ENCODE data around the gene CYP46A1.

The CYP46A1 gene

GRCh38 chr14:99774556-99775307 is 90.6 kb downstream of the CYP46A1 start:
- TF ChIP-seq CREB1 (IDR thresholded peaks at IDR 0.05; ENCODE audit: low read depth) (no peak), FOXM1 (IDR thresholded peaks at IDR 0.05; ENCODE audit: borderline replicate concordance, low read depth) (no peak), TAF1 (IDR thresholded peaks at IDR 0.05; ENCODE audit: low read depth) (no peak), YY1 (IDR thresholded peaks at IDR 0.05; ENCODE audit: low read depth) (no peak), RAD21 (IDR thresholded peaks at IDR 0.05; ENCODE audit: low read depth) (no peak)
- TF ChIP-seq, protein P1, sequence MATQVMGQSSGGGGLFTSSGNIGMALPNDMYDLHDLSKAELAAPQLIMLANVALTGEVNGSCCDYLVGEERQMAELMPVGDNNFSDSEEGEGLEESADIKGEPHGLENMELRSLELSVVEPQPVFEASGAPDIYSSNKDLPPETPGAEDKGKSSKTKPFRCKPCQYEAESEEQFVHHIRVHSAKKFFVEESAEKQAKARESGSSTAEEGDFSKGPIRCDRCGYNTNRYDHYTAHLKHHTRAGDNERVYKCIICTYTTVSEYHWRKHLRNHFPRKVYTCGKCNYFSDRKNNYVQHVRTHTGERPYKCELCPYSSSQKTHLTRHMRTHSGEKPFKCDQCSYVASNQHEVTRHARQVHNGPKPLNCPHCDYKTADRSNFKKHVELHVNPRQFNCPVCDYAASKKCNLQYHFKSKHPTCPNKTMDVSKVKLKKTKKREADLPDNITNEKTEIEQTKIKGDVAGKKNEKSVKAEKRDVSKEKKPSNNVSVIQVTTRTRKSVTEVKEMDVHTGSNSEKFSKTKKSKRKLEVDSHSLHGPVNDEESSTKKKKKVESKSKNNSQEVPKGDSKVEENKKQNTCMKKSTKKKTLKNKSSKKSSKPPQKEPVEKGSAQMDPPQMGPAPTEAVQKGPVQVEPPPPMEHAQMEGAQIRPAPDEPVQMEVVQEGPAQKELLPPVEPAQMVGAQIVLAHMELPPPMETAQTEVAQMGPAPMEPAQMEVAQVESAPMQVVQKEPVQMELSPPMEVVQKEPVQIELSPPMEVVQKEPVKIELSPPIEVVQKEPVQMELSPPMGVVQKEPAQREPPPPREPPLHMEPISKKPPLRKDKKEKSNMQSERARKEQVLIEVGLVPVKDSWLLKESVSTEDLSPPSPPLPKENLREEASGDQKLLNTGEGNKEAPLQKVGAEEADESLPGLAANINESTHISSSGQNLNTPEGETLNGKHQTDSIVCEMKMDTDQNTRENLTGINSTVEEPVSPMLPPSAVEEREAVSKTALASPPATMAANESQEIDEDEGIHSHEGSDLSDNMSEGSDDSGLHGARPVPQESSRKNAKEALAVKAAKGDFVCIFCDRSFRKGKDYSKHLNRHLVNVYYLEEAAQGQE (IDR thresholded peaks at IDR 0.05; ENCODE audit: low read depth) = no peak
- TF ChIP-seq, protein P2, sequence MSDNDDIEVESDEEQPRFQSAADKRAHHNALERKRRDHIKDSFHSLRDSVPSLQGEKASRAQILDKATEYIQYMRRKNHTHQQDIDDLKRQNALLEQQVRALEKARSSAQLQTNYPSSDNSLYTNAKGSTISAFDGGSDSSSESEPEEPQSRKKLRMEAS (IDR thresholded peaks at IDR 0.05) = no peak

DNA sequence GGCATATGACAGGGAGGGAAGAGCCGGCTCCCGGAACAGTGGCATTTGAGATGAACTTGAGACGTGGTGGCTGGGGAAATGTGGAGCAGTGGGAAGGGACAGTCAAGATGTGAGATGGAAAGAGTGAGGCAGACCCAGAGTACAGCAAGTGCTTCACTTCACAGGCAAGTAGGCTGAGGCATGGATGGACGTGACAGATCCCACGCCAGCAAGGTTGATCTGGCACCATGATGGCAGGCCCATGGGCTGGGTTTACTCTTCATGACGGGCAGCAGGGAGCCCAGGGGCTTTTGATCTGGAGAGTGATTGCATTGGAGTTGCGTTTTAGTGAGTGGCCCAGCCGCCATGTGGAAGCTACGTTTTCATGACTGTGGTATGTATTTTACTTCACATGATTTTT is 91.3 kb downstream of the CYP46A1 start:
- TF ChIP-seq YY1 (IDR thresholded peaks at IDR 0.05; ENCODE audit: low read depth) = no peak
- TF ChIP-seq, protein P1 (IDR thresholded peaks at IDR 0.05; ENCODE audit: low read depth) = no peak
- TF ChIP-seq CEBPB (IDR thresholded peaks at IDR 0.05) = no peak
- no peak for TF ChIP-seq USF1 (IDR thresholded peaks at IDR 0.05)
- no peak for TF ChIP-seq NFIC (IDR thresholded peaks at IDR 0.05)
- no peak for TF ChIP-seq TAF1 (IDR thresholded peaks at IDR 0.05; ENCODE audit: low read depth)
- no peak for TF ChIP-seq EP300 (IDR thresholded peaks at IDR 0.05; ENCODE audit: borderline replicate concordance)
- TF ChIP-seq, protein P2 (IDR thresholded peaks at IDR 0.05) = no peak
- TF ChIP-seq RAD21 (IDR thresholded peaks at IDR 0.05; ENCODE audit: low read depth) = no peak
- no peak for TF ChIP-seq FOXM1 (IDR thresholded peaks at IDR 0.05; ENCODE audit: borderline replicate concordance, low read depth)
- TF ChIP-seq CREB1 (IDR thresholded peaks at IDR 0.05; ENCODE audit: low read depth) = no peak
- TF ChIP-seq TCF12 (IDR thresholded peaks at IDR 0.05; ENCODE audit: low read depth) = no peak
- TF ChIP-seq TEAD4 (IDR thresholded peaks at IDR 0.05) = no peak
- no peak for TF ChIP-seq EGR1 (IDR thresholded peaks at IDR 0.05)
